ENCODE results near the gene REPIN1. TPM values are rescaled to one million over a fixed set of nuclear protein-coding genes. Genes with fewer than 3 reads are reported as not detected.

REPIN1 gene
- total RNA-seq, 1 donor from 2014 or later = 146 TPM

DNA sequence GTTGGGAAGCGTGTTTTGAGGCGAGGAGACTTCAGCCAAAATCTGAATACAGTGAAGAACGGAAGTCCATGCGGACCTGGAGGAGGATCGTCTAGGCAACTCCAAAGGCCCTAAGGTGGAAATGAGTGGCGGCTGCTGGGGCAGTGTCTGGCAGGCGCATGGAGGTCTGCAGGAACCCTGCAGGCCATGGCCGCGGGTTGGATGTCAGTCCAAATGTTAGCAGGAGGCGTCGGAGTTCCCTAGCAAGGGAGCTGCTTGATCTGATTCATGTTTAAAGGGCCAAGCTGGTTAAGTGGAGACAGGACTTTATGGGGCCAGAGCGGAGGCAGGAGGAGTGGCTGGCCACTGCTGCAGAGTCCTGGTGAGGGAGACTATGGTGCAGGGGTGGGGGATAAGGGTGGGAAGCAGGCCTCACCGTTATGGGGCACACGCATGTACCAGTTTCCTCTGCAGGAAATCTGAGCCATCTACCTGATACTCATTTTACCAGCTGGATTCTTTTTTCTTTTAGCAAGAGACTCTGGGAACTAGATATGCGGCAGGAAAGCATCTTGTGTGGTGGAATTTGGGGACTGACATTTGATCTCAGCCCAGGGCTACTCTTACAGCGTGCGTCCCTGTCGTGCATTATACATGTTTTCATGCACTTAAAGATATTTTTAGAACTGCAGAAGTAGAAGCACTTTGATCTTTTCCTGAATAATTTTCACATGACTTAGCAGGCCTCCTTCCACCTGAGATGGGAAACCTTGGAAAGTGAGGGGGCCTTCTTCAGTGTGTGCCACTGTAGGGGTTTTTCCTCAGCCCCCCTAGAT is 6.6 kb upstream of the REPIN1 start:
- H3K4me1 Mint-ChIP-seq (ENCODE audit: low read depth, unreplicated experiment) = peaks cover 14% of the 10 kb centered on the region
- H3K9me3 Mint-ChIP-seq (ENCODE audit: unreplicated experiment) = peaks cover 4% of the 10 kb centered on the region
- TF ChIP-seq, protein P1, sequence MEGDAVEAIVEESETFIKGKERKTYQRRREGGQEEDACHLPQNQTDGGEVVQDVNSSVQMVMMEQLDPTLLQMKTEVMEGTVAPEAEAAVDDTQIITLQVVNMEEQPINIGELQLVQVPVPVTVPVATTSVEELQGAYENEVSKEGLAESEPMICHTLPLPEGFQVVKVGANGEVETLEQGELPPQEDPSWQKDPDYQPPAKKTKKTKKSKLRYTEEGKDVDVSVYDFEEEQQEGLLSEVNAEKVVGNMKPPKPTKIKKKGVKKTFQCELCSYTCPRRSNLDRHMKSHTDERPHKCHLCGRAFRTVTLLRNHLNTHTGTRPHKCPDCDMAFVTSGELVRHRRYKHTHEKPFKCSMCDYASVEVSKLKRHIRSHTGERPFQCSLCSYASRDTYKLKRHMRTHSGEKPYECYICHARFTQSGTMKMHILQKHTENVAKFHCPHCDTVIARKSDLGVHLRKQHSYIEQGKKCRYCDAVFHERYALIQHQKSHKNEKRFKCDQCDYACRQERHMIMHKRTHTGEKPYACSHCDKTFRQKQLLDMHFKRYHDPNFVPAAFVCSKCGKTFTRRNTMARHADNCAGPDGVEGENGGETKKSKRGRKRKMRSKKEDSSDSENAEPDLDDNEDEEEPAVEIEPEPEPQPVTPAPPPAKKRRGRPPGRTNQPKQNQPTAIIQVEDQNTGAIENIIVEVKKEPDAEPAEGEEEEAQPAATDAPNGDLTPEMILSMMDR (IDR thresholded peaks at IDR 0.05; ENCODE audit: partially characterized antibody, unreplicated experiment) = no peak
- no peak overlapping the region for H3K27ac Mint-ChIP-seq (ENCODE audit: unreplicated experiment)
- DNase-seq = no peak
- H3K4me3 Mint-ChIP-seq (ENCODE audit: unreplicated experiment) = no peak overlapping the region
- H3K27me3 Mint-ChIP-seq (ENCODE audit: unreplicated experiment) = peaks cover 3% of the 10 kb centered on the region
- H3K36me3 Mint-ChIP-seq (ENCODE audit: unreplicated experiment) = no peaks in the 10 kb centered on the region

DNA sequence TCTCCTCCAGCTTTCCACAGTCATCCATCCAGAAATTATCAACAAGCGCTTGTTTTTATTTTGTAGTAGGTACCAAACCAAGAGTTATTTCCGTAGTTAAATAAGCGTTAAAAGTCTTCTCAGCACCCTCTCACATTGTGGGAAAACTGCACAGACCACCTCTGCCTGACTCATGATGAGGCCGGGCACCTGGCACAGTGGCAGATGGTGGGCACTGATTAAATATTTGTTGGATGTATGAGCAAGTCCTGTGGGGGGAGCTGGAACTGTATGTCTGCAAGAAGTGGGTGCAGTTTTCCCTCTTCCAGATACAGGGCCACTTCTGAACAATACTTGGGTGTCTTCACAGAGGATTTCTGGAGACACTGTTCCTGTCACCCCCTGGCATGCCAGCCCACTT is 5.3 kb upstream of the REPIN1 start:
- H3K27ac Mint-ChIP-seq (ENCODE audit: unreplicated experiment) = no peak overlapping the region
- DNase-seq = no peak

DNA sequence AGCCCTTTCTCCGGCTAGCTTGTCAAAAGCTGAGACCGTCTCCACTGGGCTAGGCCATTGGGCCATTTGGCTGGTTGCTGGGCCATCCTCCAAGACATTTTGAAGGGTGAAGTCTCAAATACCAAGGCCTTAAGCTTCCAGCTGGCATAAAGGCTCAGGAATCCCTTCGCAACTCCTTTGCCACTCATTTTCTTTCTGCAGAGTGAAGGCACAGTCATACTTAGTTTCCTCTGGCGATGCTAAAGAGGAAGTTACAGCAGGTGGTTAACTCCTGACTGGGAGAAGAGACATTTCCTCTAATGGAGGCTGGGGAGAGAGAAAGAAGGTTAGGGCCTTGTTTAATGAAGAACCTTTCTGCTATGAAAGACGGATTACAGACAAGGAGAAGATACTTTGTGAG is 4.8 kb upstream of the REPIN1 start:
- no peak overlapping the region for H3K27ac Mint-ChIP-seq (ENCODE audit: unreplicated experiment)
- H3K27me3 Mint-ChIP-seq (ENCODE audit: unreplicated experiment) = peaks cover 3% of the 10 kb centered on the region
- DNase-seq = no peak
- H3K9me3 Mint-ChIP-seq (ENCODE audit: unreplicated experiment) = peaks cover 12% of the 10 kb centered on the region
- no peaks in the 10 kb centered on the region for H3K36me3 Mint-ChIP-seq (ENCODE audit: unreplicated experiment)
- H3K4me1 Mint-ChIP-seq (ENCODE audit: low read depth, unreplicated experiment) = peaks cover 12% of the 10 kb centered on the region
- TF ChIP-seq, protein P1 (IDR thresholded peaks at IDR 0.05; ENCODE audit: partially characterized antibody, unreplicated experiment) = no peak
- no peak overlapping the region for H3K4me3 Mint-ChIP-seq (ENCODE audit: unreplicated experiment)

More for the DNA sequence above, 5.3 kb upstream of the REPIN1 start:
- Mint-ChIP-seq H3K4me1 (ENCODE audit: low read depth, unreplicated experiment) (peaks cover 12% of the 10 kb centered on the region), H3K27me3 (ENCODE audit: unreplicated experiment) (peaks cover 3% of the 10 kb centered on the region), H3K9me3 (ENCODE audit: unreplicated experiment) (peaks cover 12% of the 10 kb centered on the region), H3K36me3 (ENCODE audit: unreplicated experiment) (no peaks in the 10 kb centered on the region), H3K4me3 (ENCODE audit: unreplicated experiment) (no peak overlapping the region)
- TF ChIP-seq, protein P1 (IDR thresholded peaks at IDR 0.05; ENCODE audit: partially characterized antibody, unreplicated experiment) = no peak

DNA sequence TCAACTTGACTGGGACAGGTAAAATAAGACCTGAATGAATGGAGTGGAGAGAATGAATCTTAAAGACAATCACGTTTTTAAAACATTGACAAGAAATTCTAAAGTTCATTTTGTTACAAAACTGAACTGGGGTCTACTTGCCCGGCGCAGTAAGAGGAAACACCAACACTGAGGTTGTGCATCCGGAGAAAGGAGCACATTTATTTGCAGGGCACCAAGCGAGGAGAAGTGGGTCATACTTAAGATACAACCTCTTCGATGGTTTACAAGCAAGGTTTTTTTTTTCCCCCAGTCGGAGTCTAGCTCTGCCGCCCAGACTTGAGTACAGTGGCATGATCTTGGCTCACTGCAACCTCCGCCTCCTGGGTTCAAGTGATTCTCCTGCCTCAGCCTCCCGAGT is 3.4 kb upstream of the REPIN1 start:
- TF ChIP-seq, protein P1 (IDR thresholded peaks at IDR 0.05; ENCODE audit: partially characterized antibody, unreplicated experiment) = no peak
- no peak for DNase-seq
- Mint-ChIP-seq H3K4me3 (ENCODE audit: unreplicated experiment) (no peak overlapping the region), H3K27me3 (ENCODE audit: unreplicated experiment) (peaks cover 4% of the 10 kb centered on the region), H3K36me3 (ENCODE audit: unreplicated experiment) (no peaks in the 10 kb centered on the region), H3K27ac (ENCODE audit: unreplicated experiment) (no peak overlapping the region), H3K4me1 (ENCODE audit: low read depth, unreplicated experiment) (peaks cover 12% of the 10 kb centered on the region), H3K9me3 (ENCODE audit: unreplicated experiment) (peaks cover 12% of the 10 kb centered on the region)

DNA sequence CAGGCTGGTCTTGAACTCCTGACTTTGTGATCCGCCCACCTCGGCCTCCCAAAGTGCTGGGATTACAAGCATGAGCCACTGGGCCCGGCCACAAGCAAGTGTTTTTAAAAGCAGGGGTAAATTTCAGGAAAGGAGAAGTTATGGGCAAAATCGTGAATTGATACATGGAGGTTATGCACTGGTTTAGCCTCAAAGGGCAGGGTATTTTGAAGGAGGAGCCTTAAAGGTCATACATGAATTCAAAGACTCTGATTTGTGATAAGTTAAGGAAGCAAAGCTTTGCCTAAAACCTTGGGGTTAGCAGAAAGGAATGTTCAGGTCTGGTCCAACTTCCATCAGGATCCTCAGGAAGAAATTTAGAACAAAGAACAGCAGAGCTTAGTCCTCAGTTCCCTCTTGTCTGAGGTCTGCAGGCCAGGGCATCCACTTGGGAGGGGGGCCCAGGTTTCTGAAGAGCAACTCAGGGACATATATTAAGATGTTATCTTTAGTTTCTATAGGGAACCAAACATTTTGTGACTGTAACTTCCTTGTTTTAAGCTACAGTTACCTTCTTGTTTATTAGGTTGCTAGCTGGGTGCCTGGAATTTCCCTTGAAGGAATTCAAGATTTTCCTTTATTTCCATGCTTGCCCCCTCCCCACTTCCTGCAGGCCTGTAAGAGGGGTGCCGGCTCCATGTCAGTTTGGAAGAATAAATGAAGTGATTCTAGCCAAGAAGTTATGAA is 2.8 kb upstream of the REPIN1 start:
- DNase-seq = no peak
- Mint-ChIP-seq H3K27ac (ENCODE audit: unreplicated experiment) (no peak overlapping the region), H3K4me3 (ENCODE audit: unreplicated experiment) (no peak overlapping the region), H3K27me3 (ENCODE audit: unreplicated experiment) (peaks cover 4% of the 10 kb centered on the region), H3K36me3 (ENCODE audit: unreplicated experiment) (no peaks in the 10 kb centered on the region), H3K4me1 (ENCODE audit: low read depth, unreplicated experiment) (peaks cover 16% of the 10 kb centered on the region), H3K9me3 (ENCODE audit: unreplicated experiment) (peaks cover 15% of the 10 kb centered on the region)
- TF ChIP-seq, protein P1 (IDR thresholded peaks at IDR 0.05; ENCODE audit: partially characterized antibody, unreplicated experiment) = no peak

Measured in glutamatergic neuron (in vitro differentiated cells).